Spleen (tissue), 7 donors: ENCODE results near the gene KLHL41.

Source experiments
- POLR2AphosphoS5 ChIP-seq, 3 donors: sonication (generic); formaldehyde crosslinking; IDR thresholded peaks; one replicate each; pipeline ENCODE4 v1.5.1; 2017; ENCODE audit warnings: antibody characterized with exemption in 3 of 3
- TF ChIP-seq, protein P1 (sequence below), 11 experiments: fragments of 200-600 bp in 7 of 11; fragments of 450-650 bp in 4 of 11; sonication (generic) in 4 of 11; IDR thresholded peaks in 8 of 11; conservative IDR thresholded peaks in 3 of 11; 1 replicate in 7 of 11; 2 replicates in 4 of 11; pipeline versions ENCODE4 v1.4.0 to v1.8.0; 2016 to 2021; ENCODE audit warnings: antibody characterized with exemption in 11 of 11, inconsistent platforms in 4 of 11, mild to moderate bottlenecking in 1 of 11
- donor health status: DM: no; HTN: no; CAD: no; lungs with moderate emphysema.
- donor health status: DM: no; HTN: no; CAD: no.
- donor health status: DM: no; HTN: no; CAD: no.

DNA sequence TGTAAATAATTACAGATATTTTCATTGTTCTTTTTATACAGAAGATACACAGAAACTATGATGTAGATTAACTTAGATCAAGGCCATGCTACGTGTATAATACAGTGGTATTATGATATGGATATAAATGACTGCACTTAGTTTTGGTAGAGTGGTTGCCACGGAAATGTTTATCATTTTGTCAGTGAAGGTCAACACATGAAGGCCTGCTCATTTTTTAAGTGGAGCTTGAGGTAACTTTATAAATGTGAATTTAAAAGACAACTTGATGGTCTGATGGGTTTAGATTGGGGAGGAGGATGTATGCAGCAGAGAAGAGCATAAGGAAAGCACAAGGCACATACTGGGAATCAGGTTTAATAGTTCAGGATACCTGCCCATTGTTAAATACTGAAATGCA is 44.6 kb upstream of the KLHL41 start:
- TF ChIP-seq, protein P1, sequence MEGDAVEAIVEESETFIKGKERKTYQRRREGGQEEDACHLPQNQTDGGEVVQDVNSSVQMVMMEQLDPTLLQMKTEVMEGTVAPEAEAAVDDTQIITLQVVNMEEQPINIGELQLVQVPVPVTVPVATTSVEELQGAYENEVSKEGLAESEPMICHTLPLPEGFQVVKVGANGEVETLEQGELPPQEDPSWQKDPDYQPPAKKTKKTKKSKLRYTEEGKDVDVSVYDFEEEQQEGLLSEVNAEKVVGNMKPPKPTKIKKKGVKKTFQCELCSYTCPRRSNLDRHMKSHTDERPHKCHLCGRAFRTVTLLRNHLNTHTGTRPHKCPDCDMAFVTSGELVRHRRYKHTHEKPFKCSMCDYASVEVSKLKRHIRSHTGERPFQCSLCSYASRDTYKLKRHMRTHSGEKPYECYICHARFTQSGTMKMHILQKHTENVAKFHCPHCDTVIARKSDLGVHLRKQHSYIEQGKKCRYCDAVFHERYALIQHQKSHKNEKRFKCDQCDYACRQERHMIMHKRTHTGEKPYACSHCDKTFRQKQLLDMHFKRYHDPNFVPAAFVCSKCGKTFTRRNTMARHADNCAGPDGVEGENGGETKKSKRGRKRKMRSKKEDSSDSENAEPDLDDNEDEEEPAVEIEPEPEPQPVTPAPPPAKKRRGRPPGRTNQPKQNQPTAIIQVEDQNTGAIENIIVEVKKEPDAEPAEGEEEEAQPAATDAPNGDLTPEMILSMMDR (IDR thresholded peaks at IDR 0.05 in 8 of 11, conservative IDR thresholded peaks at IDR 0.05 in 3 of 11): no peak
- TF ChIP-seq POLR2AphosphoS5 (IDR thresholded peaks at IDR 0.05): no peak
